ENCODE data around the gene AP3D1. TPM values are rescaled to one million over a fixed set of nuclear protein-coding genes. Genes with fewer than 3 reads are reported as not detected.
A peak's percentile ranks its signal among the peaks of the same experiment; 100 is the strongest.

Gene AP3D1
- total and polyA plus RNA-seq, 12 donors, result 51.3 to 193 (median 121) TPM

DNA sequence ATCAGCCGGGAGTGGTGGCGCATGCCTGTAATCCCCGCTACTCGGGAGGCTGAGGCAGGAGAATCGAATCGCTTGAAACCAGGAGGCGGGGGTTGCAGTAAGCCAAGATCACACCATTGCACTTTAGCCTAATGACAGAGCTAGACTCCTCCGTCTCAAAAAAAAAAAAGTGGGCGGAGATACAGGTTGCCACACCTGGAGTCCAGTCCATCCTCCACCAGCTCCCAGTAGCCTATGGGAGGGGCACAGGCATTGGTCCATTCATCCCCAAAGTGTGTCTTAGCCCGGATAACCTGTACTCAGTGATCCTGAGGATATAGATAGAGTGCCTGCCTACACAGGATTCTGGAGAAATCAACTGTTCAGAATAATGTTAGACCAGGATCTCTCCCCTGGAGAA is 9.0 kb upstream of the AP3D1 start:
- Histone ChIP-seq H3K4me1 (replicated peaks in 1 of 2) (peaks cover 8 to 31% of the 10 kb centered on the region in 2 donors), H3K4me3 (no peak overlapping the region), H3K27me3 (no peaks in the 10 kb centered on the region), H3K9me3 (replicated peaks in 1 of 3) (no peaks in the 10 kb centered on the region), H3K27ac (peak overlapping the region in 1 of 5 donors; percentile 69), H3K36me3 (replicated peaks in 1 of 2) (no peaks in the 10 kb centered on the region)
- TF ChIP-seq POLR2A (IDR thresholded peaks at IDR 0.05), result no peak
- TF ChIP-seq, protein P1, sequence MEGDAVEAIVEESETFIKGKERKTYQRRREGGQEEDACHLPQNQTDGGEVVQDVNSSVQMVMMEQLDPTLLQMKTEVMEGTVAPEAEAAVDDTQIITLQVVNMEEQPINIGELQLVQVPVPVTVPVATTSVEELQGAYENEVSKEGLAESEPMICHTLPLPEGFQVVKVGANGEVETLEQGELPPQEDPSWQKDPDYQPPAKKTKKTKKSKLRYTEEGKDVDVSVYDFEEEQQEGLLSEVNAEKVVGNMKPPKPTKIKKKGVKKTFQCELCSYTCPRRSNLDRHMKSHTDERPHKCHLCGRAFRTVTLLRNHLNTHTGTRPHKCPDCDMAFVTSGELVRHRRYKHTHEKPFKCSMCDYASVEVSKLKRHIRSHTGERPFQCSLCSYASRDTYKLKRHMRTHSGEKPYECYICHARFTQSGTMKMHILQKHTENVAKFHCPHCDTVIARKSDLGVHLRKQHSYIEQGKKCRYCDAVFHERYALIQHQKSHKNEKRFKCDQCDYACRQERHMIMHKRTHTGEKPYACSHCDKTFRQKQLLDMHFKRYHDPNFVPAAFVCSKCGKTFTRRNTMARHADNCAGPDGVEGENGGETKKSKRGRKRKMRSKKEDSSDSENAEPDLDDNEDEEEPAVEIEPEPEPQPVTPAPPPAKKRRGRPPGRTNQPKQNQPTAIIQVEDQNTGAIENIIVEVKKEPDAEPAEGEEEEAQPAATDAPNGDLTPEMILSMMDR (IDR thresholded peaks at IDR 0.05), result no peak
- WGBS, 4 donors, result 93 to 96% (median 94%) methylated on average over 9 to 10 of the region's 10 CpGs
- intact Hi-C loops (cut with DNase I), result no loop called here
- no peak for DNase-seq

DNA sequence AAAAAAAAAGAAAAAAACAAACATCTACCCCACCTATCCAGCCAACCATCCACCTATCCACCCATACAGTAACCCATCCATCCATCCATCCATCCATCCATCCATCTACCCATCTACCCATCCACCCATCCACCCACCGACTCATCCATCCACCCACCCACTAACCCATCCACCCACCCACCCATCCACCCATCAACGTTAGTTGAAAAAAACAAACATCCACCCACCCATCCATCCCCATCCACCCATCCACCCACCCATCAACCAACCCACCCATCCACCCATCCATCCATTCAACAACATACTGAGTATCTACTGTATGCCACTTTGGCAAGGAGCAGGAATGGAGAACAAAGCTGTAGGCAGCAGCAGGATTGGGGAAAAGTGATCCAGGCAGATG is 6.1 kb upstream of the AP3D1 start:
- Histone ChIP-seq H3K9me3 (replicated peaks in 1 of 3) (no peaks in the 10 kb centered on the region), H3K27me3 (no peaks in the 10 kb centered on the region), H3K36me3 (replicated peaks in 1 of 2) (no peaks in the 10 kb centered on the region), H3K4me3 (no peak overlapping the region), H3K27ac (no peak overlapping the region), H3K4me1 (replicated peaks in 1 of 2) (peaks cover 6 to 17% of the 10 kb centered on the region in 2 donors)
- TF ChIP-seq, protein P1 (IDR thresholded peaks at IDR 0.05), result no peak
- no peak for TF ChIP-seq POLR2A (IDR thresholded peaks at IDR 0.05)
- intact Hi-C loops (cut with DNase I), result loop anchor here (5.0 kb wide), 3 partner anchors 80 to 235 kb away; partner anchors contain the start of genes PLEKHJ1 (in 1 of the 2) and SF3A2 (in 1 of the 2)
- 78 to 92% (median 86%) methylated on average over 2 of the region's 2 CpGs for WGBS, 4 donors
- DNase-seq, result no peak

DNA sequence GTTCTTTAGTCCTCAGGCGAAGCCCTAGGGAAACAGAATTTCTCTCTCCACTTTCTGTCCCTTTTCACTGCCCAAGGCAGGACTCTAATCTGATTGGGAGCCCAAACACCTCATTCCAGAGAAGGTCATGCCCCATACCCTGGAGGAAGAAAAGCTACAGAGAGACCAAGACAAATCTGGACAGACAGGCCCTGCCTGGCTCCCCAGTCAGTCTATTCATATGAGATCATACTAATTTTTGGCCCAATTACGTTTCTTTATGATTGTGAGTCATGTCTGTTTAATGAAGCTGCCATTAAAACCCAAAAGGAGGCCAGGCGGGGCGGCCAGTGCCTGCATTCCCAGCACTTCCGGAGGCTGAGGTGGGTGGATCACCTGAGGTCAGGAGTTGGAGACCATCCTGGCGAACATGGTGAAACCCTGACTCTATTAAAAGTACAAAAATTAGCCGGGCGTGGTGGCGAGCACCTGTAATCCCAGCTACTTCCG is 3.3 kb upstream of the AP3D1 start:
- H3K4me1 ChIP-seq (replicated peaks in 1 of 2), result peaks cover 11 to 15% of the 10 kb centered on the region in 2 donors
- no peaks in the 10 kb centered on the region for H3K27me3 ChIP-seq
- no peaks in the 10 kb centered on the region for H3K9me3 ChIP-seq (replicated peaks in 1 of 3)
- TF ChIP-seq, protein P1 (IDR thresholded peaks at IDR 0.05), result no peak
- no peak for TF ChIP-seq POLR2A (IDR thresholded peaks at IDR 0.05)
- H3K36me3 ChIP-seq (replicated peaks in 1 of 2), result no peaks in the 10 kb centered on the region
- intact Hi-C loops (cut with DNase I), result loop anchor here (5.0 kb wide), 4 partner anchors 78 to 238 kb away; partner anchors contain the start of genes PLEKHJ1 (in 1 of the 2) and SF3A2 (in 1 of the 2)
- no peak overlapping the region for H3K27ac ChIP-seq
- no peak overlapping the region for H3K4me3 ChIP-seq
- no peak for DNase-seq
- 78 to 86% (median 83%) methylated on average over 10 of the region's 10 CpGs for WGBS, 4 donors

DNA sequence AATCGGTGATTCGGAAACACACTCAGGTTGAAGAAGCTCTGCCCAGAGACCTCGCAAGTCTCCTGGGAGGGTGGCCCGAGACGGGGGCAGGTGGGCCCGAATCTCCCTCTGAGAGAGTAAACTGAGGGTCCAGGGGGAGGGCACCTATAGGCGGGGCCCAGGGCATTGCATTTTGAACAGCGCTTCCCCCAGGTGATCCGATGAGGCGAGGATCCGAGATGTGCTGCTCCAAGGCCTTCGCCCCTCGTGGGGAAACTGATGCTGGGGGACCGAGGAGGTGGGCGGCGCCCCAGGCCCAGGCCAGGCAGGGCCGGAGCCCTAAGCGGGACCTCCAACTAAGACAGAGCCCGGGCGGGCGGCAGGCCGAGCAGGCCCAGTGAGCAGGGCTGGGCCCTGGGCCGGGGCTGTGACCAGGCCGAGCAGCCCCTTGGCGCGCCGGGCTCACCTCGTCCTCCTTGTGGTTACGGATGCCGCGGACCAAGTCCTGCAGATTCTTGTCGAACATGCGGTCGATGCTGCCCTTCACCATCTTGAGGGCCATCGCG is 500 bp downstream of the AP3D1 start:
- peak overlapping the region; percentile 86 to 97 (median 96) for H3K4me3 ChIP-seq
- H3K9me3 ChIP-seq (replicated peaks in 1 of 3), result no peaks in the 10 kb centered on the region
- H3K27ac ChIP-seq, result peak overlapping the region; percentile 53 to 97 (median 83)
- H3K27me3 ChIP-seq, result no peaks in the 10 kb centered on the region
- DNase-seq, result peak in 4 of 7 donors; percentile 31 to 50 (median 40)
- H3K4me1 ChIP-seq (replicated peaks in 1 of 2), result peaks cover 17 to 36% of the 10 kb centered on the region in 2 donors
- no peaks in the 10 kb centered on the region for H3K36me3 ChIP-seq (replicated peaks in 1 of 2)
- TF ChIP-seq POLR2A (IDR thresholded peaks at IDR 0.05), result peak in 1 of 2 donors; percentile 11
- TF ChIP-seq, protein P1 (IDR thresholded peaks at IDR 0.05), result no peak
- WGBS, 4 donors, result 0 to 3% (median 2%) methylated on average over 5 to 36 of the region's 36 CpGs
- intact Hi-C loops (cut with DNase I), result loop anchor here in 1 of 2 donors (5.0 kb wide), 1 partner anchor 81 kb away; no protein-coding TSS in a partner anchor
